ELF-1 (cell line): ENCODE data around the gene VILL.
"Not testable (repeated sequence)": the region's sequence is repeated elsewhere in the genome, so short reads cannot be mapped to it uniquely, and the experiment has no call there.

Source experiments
- DNase-seq: peaks from one replicate; pipeline ENCODE4 v3.0.0-alpha.2; 2016; ENCODE audit warnings: low read depth, low spot score

VILL gene

DNA sequence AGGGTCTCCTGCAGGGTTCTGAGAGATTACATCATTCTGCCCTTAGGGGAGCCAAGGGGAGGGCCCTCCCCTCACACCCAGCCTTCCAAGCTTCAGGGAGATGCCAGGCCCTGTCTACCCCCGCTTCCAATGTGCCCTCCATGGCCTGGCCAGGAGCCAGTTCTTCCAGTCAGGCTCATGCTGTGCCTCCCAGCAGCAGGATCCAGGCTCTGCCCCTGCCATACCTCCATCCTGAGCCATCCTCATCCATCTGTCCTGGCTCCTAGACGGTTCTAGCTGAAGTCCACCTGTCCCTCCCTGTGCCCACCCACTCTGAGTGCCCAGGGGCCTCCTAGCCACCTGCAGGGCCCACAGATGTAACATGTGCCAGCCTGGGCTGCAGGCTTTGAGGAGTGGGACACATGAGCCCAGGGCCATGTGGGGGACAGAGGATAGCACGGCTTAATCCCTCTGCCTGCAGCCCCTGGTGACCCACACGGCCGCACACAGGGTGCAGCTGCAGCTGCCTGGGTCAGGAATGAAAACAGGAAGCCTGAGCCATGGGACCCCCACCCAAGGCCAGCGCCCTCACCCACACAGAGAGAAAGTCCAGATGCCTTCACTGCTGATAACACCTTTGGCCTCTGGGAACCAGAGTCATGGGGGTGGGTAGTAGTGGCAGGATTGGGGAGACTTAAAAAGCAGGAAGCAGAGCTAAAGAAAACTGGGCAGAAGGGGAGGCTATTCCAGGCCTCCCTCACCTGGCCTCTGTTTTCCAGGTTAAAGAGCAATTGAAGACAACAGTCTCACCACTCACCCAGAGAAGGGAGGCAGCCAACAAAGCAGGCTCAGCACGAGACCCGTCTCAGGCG, 27.1 kb downstream of the VILL start:
- DNase-seq, result no peak

DNA sequence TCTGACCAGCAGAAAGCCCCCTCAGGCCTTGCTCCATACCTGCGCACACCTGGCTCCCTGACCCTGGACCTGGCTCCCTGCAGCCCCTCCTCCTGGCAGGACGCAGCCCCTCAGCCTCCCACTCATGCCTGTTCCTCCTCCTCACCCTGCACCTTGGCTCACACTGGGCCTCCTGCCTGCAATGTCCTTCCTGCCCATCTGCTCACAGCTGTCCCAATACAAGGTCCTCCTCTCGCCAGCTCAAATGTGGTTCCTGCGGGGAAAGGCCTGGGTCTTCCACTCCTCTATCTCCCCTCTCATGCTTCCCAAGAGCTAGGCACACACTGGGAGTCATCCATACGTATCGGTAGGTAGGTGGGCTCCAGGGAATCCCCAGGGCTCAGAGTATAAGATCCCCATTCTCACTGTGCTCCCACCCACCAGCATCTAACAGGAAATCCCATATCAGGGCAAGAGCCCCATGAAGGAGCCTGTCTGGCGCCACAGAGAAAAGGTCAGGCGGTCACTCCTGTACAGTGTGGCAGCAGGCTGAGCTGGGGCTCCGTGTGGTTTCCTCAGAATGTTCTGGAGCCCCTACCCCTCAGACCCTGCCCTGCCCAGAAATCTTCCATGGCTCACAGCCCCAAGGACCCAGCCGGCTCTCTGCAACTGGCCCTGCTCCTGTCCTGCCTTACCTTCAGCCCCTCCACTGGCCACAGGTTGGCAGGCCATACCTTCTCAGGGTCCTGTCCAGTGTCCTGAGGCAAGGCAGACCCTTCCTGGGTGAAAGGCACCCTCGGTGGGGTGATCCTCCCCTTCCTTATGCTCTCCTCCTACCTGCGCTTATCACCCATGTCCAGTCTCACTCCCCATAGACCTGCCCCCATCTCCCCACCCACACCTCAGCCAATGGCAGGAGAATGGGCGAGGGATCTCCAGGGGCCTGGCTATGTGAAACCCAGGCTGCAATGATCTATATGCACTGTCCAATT, 28.0 kb downstream of the VILL start:
- no peak for DNase-seq

DNA sequence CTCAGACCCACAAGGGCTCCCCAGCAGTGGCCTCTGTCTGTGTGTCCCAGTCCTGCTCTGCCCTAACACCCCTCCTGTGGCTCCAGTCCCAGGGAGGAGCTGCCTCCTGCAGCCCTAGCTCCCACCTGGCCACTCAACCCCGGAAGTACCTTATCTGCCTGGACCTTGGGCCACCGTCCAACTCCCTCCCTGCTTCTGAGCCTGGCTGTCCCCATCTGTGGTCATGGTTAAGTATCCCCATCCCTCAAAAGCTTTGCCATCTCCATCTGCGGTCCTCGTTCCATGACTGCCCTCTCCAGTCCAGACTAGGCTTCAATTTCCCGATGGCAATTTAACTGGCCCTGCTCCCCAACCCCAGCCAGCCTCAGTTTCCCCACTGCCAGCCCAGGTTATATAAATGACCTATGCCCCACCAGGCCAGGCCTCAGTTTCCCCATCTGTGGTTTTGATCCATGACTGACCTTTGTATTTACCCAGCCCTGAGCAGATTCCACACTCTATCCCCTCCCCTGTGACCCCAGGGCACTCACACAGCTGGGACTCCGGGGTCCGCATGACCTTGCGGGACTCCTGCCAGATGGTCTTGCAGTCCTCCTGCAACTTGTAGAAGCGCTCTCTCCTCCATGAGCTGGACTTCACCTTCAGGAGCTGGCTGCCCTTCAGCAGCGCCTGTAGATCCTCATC, 29.2 kb downstream of the VILL start:
- DNase-seq, result no peak

GRCh38 chr3:38020342-38020726, 29.7 kb downstream of the VILL start:
- no peak for DNase-seq

DNA sequence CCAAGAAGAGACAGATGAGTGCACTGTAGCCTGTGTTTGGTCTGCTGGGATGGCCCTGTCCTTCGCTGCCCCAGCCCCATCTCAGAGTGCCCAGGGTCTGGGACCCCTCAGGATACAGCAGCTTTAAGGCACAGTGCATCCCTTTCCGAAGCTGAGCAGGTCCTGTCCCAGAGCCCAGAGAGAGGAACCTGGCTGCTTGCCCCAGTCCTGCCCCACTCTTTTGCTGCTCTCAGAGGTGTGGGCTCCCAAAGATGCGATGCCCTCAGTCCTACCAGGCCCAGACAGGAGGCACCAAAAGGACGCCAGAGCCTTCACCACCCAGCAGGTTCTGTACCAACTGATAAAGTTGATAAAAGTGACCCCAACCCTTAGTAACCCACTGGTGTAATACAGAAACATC, 30.6 kb downstream of the VILL start:
- no peak for DNase-seq

DNA sequence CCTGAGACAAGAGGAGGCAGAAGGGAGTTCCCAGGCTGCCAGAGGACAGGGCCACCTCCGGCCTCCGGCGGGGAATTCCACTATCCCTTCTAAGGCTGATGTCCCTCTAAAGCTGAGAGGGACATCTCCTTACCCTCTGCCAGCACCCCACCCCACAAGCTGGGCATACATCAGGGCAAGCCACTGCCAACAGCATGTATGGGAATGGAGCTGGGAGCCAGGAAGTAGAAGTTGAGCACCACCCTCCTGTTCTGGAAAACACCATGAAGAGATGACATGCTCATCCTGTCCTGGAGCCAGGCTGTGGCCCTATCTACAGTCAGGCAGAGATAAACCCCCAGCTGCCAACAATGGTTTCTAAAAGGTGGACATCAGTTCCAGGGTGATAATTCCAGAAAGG, 31.7 kb downstream of the VILL start:
- DNase-seq, result no peak

GRCh38 chr3:38022896-38023709, 32.5 kb downstream of the VILL start:
- no peak for DNase-seq

GRCh38 chr3:38026856-38027255, 36.3 kb downstream of the VILL start:
- DNase-seq, result no peak

- DNase-seq, result no peak
These were observed 37.2 kb downstream of the VILL start for GRCh38 chr3:38027466-38028465.

- no peak for DNase-seq
These were observed 38.2 kb downstream of the VILL start for GRCh38 chr3:38028621-38029361.

- peak; percentile 81 for DNase-seq
These were observed 39.0 kb downstream of the VILL start, which contains the start of gene PLCD1 for GRCh38 chr3:38029400-38030125. PLCD1 (minus strand) TSS chr3:38029642; CDS start chr3:38029539, 103 bp downstream.

GRCh38 chr3:38030126-38031021, 39.8 kb downstream of the VILL start:
- no peak for DNase-seq

GRCh38 chr3:38031022-38031994, 40.7 kb downstream of the VILL start:
- DNase-seq, result no peak

GRCh38 chr3:38032328-38032865, 41.8 kb downstream of the VILL start:
- no peak for DNase-seq

- DNase-seq, result not testable (repeated sequence)
These were observed 43.0 kb downstream of the VILL start for GRCh38 chr3:38033586-38033985.

GRCh38 chr3:38034335-38034734, 43.7 kb downstream of the VILL start:
- not testable (repeated sequence) for DNase-seq
